Measurements from ENCODE around the gene CANT1. TPM values are rescaled to one million over a fixed set of nuclear protein-coding genes. Genes with fewer than 3 reads are reported as not detected.

The CANT1 gene
- total and polyA plus RNA-seq, 4 donors = 6.2 to 20.0 (median 16.4) TPM

GRCh38 chr17:79027274-79027924 lies 17.8 kb upstream of the CANT1 start:
- H3K9ac ChIP-seq (ENCODE audit: low read depth in 1 of 2, low read length in 2 of 2) = no peak overlapping the region
- no peak for DNase-seq (ENCODE audit: low spot score)
- H3K36me3 ChIP-seq (ENCODE audit: control insufficient read depth in 4 of 4, insufficient read depth in 3 of 4, low read depth in 1 of 4, low read length in 3 of 4) = no peaks in the 10 kb centered on the region
- no peaks in the 10 kb centered on the region for H3K9me3 ChIP-seq (ENCODE audit: control insufficient read depth in 4 of 4, low read length in 3 of 4)
- TF ChIP-seq TAF1 (conservative IDR thresholded peaks at IDR 0.05) (no peak), ATF3 (IDR thresholded peaks at IDR 0.05) (no peak), MAX (IDR thresholded peaks at IDR 0.05) (no peak), RXRA (IDR thresholded peaks at IDR 0.05) (no peak), RAD21 (IDR thresholded peaks at IDR 0.05) (no peak), CTCF (IDR thresholded peaks at IDR 0.05; ENCODE audit: low read depth, low read length, missing input control) (no peak)
- H3K4me3 ChIP-seq (ENCODE audit: low read depth in 1 of 3, low read length in 3 of 3) = peak overlapping the region in 1 of 3 donors; percentile 5
- WGBS = 32% methylated on average over 10 of the region's 10 CpGs
- peaks cover 0 to 5% (median 0%) of the 10 kb centered on the region in 4 donors for H3K27me3 ChIP-seq (ENCODE audit: control insufficient read depth in 4 of 4, insufficient read depth in 4 of 4, low read length in 3 of 4)
- H3K27ac ChIP-seq (ENCODE audit: low read depth in 1 of 2, low read length in 2 of 2) = peak overlapping the region; percentile 61 to 66
- peaks cover 0 to 6% (median 2%) of the 10 kb centered on the region in 4 donors for H3K4me1 ChIP-seq (ENCODE audit: control insufficient read depth in 4 of 4, insufficient read depth in 4 of 4, low read length in 3 of 4)

GRCh38 chr17:79026376-79027273 lies 17.1 kb upstream of the CANT1 start:
- H3K36me3 ChIP-seq (ENCODE audit: control insufficient read depth in 4 of 4, insufficient read depth in 3 of 4, low read depth in 1 of 4, low read length in 3 of 4) = no peaks in the 10 kb centered on the region
- 53% methylated on average over 16 of the region's 16 CpGs for WGBS
- peaks cover 0 to 5% (median 0%) of the 10 kb centered on the region in 4 donors for H3K27me3 ChIP-seq (ENCODE audit: control insufficient read depth in 4 of 4, insufficient read depth in 4 of 4, low read length in 3 of 4)
- DNase-seq (ENCODE audit: low spot score) = no peak
- TF ChIP-seq RXRA (IDR thresholded peaks at IDR 0.05) (peak in 1 of 2 donors; percentile 12), GABPA (IDR thresholded peaks at IDR 0.05 in 1 of 2, conservative IDR thresholded peaks at IDR 0.05 in 1 of 2) (no peak), JUND (IDR thresholded peaks at IDR 0.05) (peak; percentile 85 to 87), HNF4A (conservative IDR thresholded peaks at IDR 0.05) (peak in 1 of 2 donors; percentile 8), CTCF (IDR thresholded peaks at IDR 0.05; ENCODE audit: low read depth, low read length, missing input control) (no peak), ATF3 (IDR thresholded peaks at IDR 0.05) (peak; percentile 32), MAX (IDR thresholded peaks at IDR 0.05) (peak; percentile 15), SP1 (IDR thresholded peaks at IDR 0.05) (peak; percentile 44), NR2F2 (IDR thresholded peaks at IDR 0.05) (peak; percentile 42)
- H3K9ac ChIP-seq (ENCODE audit: low read depth in 1 of 2, low read length in 2 of 2) = no peak overlapping the region
- H3K27ac ChIP-seq (ENCODE audit: low read depth in 1 of 2, low read length in 2 of 2) = peak overlapping the region; percentile 61 to 70
- peak overlapping the region in 1 of 3 donors; percentile 5 for H3K4me3 ChIP-seq (ENCODE audit: low read depth in 1 of 3, low read length in 3 of 3)
- peaks cover 0 to 6% (median 2%) of the 10 kb centered on the region in 4 donors for H3K4me1 ChIP-seq (ENCODE audit: control insufficient read depth in 4 of 4, insufficient read depth in 4 of 4, low read length in 3 of 4)
- H3K9me3 ChIP-seq (ENCODE audit: control insufficient read depth in 4 of 4, low read length in 3 of 4) = no peaks in the 10 kb centered on the region

Data from liver (tissue), 9 donors.